ENCODE measurements around the gene KLRF1.

KLRF1 gene

DNA sequence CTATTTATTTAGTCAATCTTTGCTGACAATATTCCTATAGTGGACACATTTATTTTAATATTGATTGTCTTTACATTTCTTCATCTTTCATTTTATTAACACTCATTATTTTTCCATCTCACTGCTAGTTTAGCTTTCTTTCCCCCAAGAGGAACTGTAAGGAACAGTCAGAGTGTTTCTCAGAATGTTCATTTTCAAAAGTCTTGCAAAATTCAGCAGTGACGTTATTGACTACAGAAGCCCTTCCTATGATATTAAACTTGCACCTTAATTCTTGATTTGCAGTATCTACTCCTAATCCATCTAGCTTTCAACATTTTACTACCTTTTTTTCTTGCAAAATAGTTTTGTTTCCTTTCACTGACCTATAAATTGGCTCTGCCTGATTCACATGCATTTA lies 28.9 kb downstream of the KLRF1 start:
- no peaks in the 10 kb centered on the region for H3K27me3 ChIP-seq (ENCODE audit: insufficient read depth, poor library complexity, severe bottlenecking)
- H3K27ac ChIP-seq (replicated peaks), result no peak overlapping the region
- TF ChIP-seq, protein P1, sequence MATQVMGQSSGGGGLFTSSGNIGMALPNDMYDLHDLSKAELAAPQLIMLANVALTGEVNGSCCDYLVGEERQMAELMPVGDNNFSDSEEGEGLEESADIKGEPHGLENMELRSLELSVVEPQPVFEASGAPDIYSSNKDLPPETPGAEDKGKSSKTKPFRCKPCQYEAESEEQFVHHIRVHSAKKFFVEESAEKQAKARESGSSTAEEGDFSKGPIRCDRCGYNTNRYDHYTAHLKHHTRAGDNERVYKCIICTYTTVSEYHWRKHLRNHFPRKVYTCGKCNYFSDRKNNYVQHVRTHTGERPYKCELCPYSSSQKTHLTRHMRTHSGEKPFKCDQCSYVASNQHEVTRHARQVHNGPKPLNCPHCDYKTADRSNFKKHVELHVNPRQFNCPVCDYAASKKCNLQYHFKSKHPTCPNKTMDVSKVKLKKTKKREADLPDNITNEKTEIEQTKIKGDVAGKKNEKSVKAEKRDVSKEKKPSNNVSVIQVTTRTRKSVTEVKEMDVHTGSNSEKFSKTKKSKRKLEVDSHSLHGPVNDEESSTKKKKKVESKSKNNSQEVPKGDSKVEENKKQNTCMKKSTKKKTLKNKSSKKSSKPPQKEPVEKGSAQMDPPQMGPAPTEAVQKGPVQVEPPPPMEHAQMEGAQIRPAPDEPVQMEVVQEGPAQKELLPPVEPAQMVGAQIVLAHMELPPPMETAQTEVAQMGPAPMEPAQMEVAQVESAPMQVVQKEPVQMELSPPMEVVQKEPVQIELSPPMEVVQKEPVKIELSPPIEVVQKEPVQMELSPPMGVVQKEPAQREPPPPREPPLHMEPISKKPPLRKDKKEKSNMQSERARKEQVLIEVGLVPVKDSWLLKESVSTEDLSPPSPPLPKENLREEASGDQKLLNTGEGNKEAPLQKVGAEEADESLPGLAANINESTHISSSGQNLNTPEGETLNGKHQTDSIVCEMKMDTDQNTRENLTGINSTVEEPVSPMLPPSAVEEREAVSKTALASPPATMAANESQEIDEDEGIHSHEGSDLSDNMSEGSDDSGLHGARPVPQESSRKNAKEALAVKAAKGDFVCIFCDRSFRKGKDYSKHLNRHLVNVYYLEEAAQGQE (IDR thresholded peaks at IDR 0.05; ENCODE audit: insufficient replicate concordance, low read depth), result no peak
- peak; percentile 31; the same call in 1 of the 2 replicates for TF ChIP-seq SPI1 (IDR thresholded peaks at IDR 0.05; ENCODE audit: borderline replicate concordance, low read depth)
- peak in 1 of 2 experiments; percentile 20 for DNase-seq (ENCODE audit: low read depth in 1 of 2, low spot score in 1 of 2)
- no peak overlapping the region for H3K4me3 ChIP-seq (replicated peaks; ENCODE audit: insufficient read depth, low read length)

DNA sequence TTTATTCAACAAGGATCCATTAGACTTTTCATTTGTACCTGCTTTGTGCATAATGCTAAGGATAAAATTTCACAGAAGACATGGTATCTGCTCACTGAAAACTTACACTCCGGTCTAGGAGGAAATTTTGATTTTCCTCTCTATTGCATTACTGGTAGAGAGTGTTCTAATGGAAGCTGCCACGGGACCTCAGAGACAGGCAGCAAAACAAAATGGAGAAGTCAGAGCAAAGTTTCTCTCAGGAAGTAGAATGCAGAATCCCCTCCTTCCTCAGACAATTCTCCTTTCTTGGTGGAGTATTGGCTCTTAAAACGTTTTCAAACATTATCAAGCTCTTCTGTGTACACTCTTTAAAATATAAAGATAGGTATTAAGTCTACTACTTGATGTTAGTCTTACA lies 29.6 kb downstream of the KLRF1 start:
- Histone ChIP-seq H3K4me3 (replicated peaks; ENCODE audit: insufficient read depth, low read length) (no peak overlapping the region), H3K27me3 (ENCODE audit: insufficient read depth, poor library complexity, severe bottlenecking) (no peaks in the 10 kb centered on the region), H3K27ac (replicated peaks) (no peak overlapping the region)
- TF ChIP-seq, protein P1 (IDR thresholded peaks at IDR 0.05; ENCODE audit: insufficient replicate concordance, low read depth), result no peak
- TF ChIP-seq SPI1 (IDR thresholded peaks at IDR 0.05; ENCODE audit: borderline replicate concordance, low read depth) (peak; percentile 70), GABPA (IDR thresholded peaks at IDR 0.05; ENCODE audit: low read depth) (no peak)
- DNase-seq (ENCODE audit: low read depth in 1 of 2, low spot score in 1 of 2), result no peak

DNA sequence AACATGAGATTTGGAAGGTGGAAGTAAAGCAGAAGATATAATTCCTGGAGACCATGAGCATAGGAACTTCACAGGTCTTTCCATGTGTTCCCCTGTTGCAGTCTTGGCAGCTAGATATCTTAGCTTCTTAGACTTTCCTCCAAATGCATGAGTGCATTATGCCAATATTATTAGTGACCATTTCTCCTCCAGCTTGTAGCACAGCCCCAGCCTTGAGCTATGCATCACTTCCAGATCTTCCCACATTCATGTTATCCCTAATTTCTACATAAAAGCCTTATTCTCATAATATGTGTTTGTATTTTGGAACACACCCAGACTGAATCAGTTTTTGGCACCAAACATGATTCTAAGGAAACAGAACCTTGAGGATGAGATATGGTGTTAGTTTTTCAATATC lies 30.9 kb downstream of the KLRF1 start:
- no peak overlapping the region for H3K27ac ChIP-seq (replicated peaks)
- TF ChIP-seq, protein P2, sequence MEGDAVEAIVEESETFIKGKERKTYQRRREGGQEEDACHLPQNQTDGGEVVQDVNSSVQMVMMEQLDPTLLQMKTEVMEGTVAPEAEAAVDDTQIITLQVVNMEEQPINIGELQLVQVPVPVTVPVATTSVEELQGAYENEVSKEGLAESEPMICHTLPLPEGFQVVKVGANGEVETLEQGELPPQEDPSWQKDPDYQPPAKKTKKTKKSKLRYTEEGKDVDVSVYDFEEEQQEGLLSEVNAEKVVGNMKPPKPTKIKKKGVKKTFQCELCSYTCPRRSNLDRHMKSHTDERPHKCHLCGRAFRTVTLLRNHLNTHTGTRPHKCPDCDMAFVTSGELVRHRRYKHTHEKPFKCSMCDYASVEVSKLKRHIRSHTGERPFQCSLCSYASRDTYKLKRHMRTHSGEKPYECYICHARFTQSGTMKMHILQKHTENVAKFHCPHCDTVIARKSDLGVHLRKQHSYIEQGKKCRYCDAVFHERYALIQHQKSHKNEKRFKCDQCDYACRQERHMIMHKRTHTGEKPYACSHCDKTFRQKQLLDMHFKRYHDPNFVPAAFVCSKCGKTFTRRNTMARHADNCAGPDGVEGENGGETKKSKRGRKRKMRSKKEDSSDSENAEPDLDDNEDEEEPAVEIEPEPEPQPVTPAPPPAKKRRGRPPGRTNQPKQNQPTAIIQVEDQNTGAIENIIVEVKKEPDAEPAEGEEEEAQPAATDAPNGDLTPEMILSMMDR (IDR thresholded peaks at IDR 0.05; ENCODE audit: insufficient read depth, low read length), result no peak
- TF ChIP-seq POLR2AphosphoS5 (IDR thresholded peaks at IDR 0.05; ENCODE audit: low read depth), result no peak
- no peak for TF ChIP-seq SPI1 (IDR thresholded peaks at IDR 0.05; ENCODE audit: borderline replicate concordance, low read depth)
- TF ChIP-seq, protein P1 (IDR thresholded peaks at IDR 0.05; ENCODE audit: insufficient replicate concordance, low read depth), result no peak
- TF ChIP-seq GABPA (IDR thresholded peaks at IDR 0.05; ENCODE audit: low read depth), result no peak
- H3K27me3 ChIP-seq (ENCODE audit: insufficient read depth, poor library complexity, severe bottlenecking), result no peaks in the 10 kb centered on the region
- no peak overlapping the region for H3K4me3 ChIP-seq (replicated peaks; ENCODE audit: insufficient read depth, low read length)
- no peak for DNase-seq (ENCODE audit: low read depth in 1 of 2, low spot score in 1 of 2)

DNA sequence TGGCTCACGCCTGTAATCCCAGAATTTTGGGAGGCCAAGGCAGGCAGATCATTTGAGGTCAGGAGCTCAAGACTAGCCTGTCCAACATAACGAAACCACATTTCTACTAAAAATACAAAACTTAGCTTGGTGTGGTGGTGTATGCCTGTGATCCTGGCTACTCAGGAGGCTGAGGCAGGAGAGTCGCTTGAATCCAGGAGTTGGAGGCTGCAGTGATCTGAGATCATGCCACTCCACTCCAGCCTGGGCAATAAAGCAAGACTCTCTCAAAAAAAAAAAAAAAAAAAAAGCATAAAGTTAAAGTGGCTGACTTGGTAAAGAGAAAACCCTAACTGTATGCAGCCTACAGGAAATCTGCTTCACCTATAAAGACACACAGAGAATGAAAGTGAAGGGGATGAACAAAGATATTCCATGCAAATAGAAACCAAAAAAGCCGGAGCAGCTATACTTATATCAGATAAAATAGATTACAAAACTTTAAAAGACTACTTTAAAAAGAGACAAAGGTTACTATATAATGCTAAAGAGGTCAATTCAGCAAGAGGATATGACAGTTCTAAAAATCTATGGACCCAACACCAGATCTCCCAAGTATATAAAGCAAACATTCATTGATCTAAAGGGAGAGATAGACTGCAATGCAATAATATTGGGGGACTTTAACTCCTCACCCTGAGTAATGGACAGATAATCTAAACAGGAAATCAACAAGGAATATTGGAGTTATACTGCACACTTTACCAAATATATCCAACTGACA lies 37.8 kb downstream of the KLRF1 start:
- no peak for TF ChIP-seq SPI1 (IDR thresholded peaks at IDR 0.05; ENCODE audit: borderline replicate concordance, low read depth)
- TF ChIP-seq, protein P2 (IDR thresholded peaks at IDR 0.05; ENCODE audit: insufficient read depth, low read length), result no peak
- TF ChIP-seq, protein P1 (IDR thresholded peaks at IDR 0.05; ENCODE audit: insufficient replicate concordance, low read depth), result no peak
- no peak for TF ChIP-seq GABPA (IDR thresholded peaks at IDR 0.05; ENCODE audit: low read depth)
- no peak for TF ChIP-seq POLR2AphosphoS5 (IDR thresholded peaks at IDR 0.05; ENCODE audit: low read depth)
- H3K27ac ChIP-seq (replicated peaks), result no peak overlapping the region
- no peak for DNase-seq (ENCODE audit: low read depth in 1 of 2, low spot score in 1 of 2)
- H3K4me3 ChIP-seq (replicated peaks; ENCODE audit: insufficient read depth, low read length), result no peak overlapping the region
- H3K27me3 ChIP-seq (ENCODE audit: insufficient read depth, poor library complexity, severe bottlenecking), result no peaks in the 10 kb centered on the region
